HG03558 (cell line): Measurements from ENCODE around the gene GBX2.

Experiments
- ATAC-seq: cut with Tn5 transposase; IDR thresholded peaks from one replicate; pipeline ENCODE4 v1.9.1; 2021; ENCODE audit warnings: moderate number of reproducible peaks; ENCODE audit not compliant: unreplicated experiment; ENCODE audit errors: extremely low read depth

The GBX2 gene

DNA sequence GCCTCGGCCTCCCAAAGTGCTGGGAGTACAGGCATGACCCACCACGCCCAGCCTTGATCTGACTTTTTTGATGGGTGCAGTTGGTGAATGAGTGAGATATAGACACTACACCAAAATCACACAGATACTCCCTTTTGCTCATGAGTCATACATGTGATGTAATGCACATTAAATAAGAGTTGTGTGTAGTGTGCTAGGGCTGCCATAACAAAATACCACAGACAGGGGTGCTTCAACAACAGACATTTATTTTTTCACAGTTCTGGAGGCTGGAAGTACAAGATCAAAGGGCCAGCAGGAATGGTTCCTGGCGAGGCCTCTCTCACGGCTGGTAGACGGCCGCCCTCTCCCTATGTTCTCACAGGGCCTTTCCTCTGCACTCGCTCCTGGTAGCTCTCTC lies 46.6 kb downstream of the GBX2 start:
- no peak for ATAC-seq

GRCh38 chr2:236120829-236121228 lies 47.4 kb downstream of the GBX2 start:
- no peak for ATAC-seq

DNA sequence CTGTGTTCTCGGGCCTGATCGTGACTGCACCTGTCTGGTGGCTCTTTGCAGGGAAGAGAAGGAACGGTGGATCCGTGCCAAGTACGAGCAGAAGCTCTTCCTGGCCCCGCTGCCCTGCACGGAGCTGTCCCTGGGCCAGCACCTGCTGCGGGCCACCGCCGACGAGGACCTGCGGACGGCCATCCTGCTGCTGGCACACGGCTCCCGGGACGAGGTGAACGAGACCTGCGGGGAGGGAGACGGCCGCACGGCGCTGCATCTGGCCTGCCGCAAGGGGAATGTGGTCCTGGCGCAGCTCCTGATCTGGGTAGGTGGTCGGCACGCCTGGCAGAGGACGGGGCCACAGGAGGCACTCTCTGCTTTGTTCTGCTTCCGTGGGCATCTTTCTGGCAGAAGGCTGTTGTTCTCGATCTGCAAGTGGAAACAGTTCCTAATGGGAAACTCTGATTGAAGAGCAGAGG lies 48.0 kb downstream of the GBX2 start:
- ATAC-seq = no peak

GRCh38 chr2:236119476-236119875 lies 48.7 kb downstream of the GBX2 start:
- ATAC-seq = no peak

GRCh38 chr2:236119003-236119402 lies 49.2 kb downstream of the GBX2 start:
- no peak for ATAC-seq

- no peak for ATAC-seq
Measured at GRCh38 chr2:236117861-236118269, 50.3 kb downstream of the GBX2 start.

DNA sequence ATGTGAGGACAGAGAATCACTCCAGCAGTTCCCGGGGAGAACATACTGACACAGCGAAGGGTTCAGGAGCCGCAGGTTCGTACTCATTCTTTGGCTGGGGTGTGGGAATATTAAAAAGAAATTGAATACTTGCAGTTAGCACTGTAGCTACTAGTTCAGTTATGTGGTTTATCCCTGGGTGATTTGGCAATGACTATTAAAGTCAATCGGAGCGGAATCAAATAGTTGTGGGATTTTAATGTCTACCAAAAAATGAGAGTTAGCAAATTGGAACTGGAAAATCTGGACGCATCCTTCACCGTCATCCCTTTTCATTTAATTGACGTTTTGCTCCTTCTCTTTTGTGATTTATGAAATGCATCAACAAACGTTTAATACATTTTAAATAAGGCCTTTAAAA lies 50.8 kb downstream of the GBX2 start:
- no peak for ATAC-seq
